Keratinocyte (primary cell): Measurements from ENCODE around the gene MLPH. TPM values are rescaled to one million over a fixed set of nuclear protein-coding genes. Genes with fewer than 3 reads are reported as not detected.

Experiments
- DNase-seq: peaks from one replicate; pipeline ENCODE4 v3.0.0-alpha.2; 2011; ENCODE audit warnings: low read depth, missing footprints, low spot score
- FAIRE-seq: peaks from 2 replicates; lab custom pipeline; 2011; peaks lifted over from hg19 to GRCh38; lab: Jason Lieb, UNC
- H2AFZ ChIP-seq: 2 replicates; pipeline ENCODE4 v1.6.0; 2012; ENCODE audit warnings: low read length, control low read depth, inconsistent platforms; ENCODE audit not compliant: control insufficient read depth
- H3K27ac ChIP-seq: 2 replicates; pipeline ENCODE4 v1.5.1; 2011; ENCODE audit warnings: low read length; ENCODE audit not compliant: control insufficient read depth, insufficient read depth
- H3K27me3 ChIP-seq: 3 replicates; pipeline ENCODE4 v1.6.0; 2011; ENCODE audit warnings: low read length; ENCODE audit not compliant: control insufficient read depth, insufficient read depth; ENCODE audit errors: extremely low read depth
- H3K36me3 ChIP-seq, 2 experiments: 2 replicates in 1 of 2; 3 replicates in 1 of 2; pipeline ENCODE4 v1.5.1; 2011; ENCODE audit warnings: low read length in 2 of 2, mild to moderate bottlenecking in 1 of 2; ENCODE audit not compliant: control insufficient read depth in 2 of 2, insufficient read depth in 2 of 2; ENCODE audit errors: extremely low read depth in 1 of 2
- H3K4me1 ChIP-seq: 3 replicates; pipeline ENCODE4 v1.5.1; 2011; ENCODE audit warnings: low read length; ENCODE audit not compliant: control insufficient read depth, insufficient read depth; ENCODE audit errors: extremely low read depth
- H3K4me2 ChIP-seq: 3 replicates; pipeline ENCODE4 v1.6.0; 2011; ENCODE audit warnings: low read depth, low read length; ENCODE audit not compliant: control insufficient read depth, insufficient read depth; ENCODE audit errors: extremely low read depth
- H3K4me3 ChIP-seq, 3 experiments: fragments of 200-600 bp in 1 of 3; sonication (generic) in 1 of 3; 2 replicates in 2 of 3; 3 replicates in 1 of 3; pipeline ENCODE4 v1.5.1; 2011 to 2016; ENCODE audit warnings: low read length in 3 of 3, mild to moderate bottlenecking in 3 of 3, control low read depth in 2 of 3, inconsistent platforms in 1 of 3, low read depth in 1 of 3, mixed read lengths in 1 of 3, mixed run types in 1 of 3, moderate library complexity in 1 of 3; ENCODE audit not compliant: control insufficient read depth in 2 of 3, insufficient read depth in 2 of 3; ENCODE audit errors: extremely low read depth in 1 of 3
- H3K79me2 ChIP-seq: 2 replicates; pipeline ENCODE4 v1.6.0; 2012; ENCODE audit warnings: low read length; ENCODE audit not compliant: control insufficient read depth, insufficient read depth
- H3K9ac ChIP-seq: 3 replicates; pipeline ENCODE4 v1.6.0; 2011; ENCODE audit warnings: low read length; ENCODE audit not compliant: control insufficient read depth, insufficient read depth; ENCODE audit errors: extremely low read depth
- H3K9me1 ChIP-seq: 3 replicates; pipeline ENCODE4 v1.6.0; 2011; ENCODE audit warnings: low read length; ENCODE audit not compliant: control insufficient read depth, insufficient read depth; ENCODE audit errors: extremely low read depth
- H3K9me3 ChIP-seq: 2 replicates; pipeline ENCODE4 v1.5.1; 2012; ENCODE audit warnings: low read depth, low read length; ENCODE audit not compliant: control insufficient read depth
- H4K20me1 ChIP-seq: 3 replicates; pipeline ENCODE4 v1.6.0; 2011; ENCODE audit warnings: low read length; ENCODE audit not compliant: control insufficient read depth, insufficient read depth; ENCODE audit errors: extremely low read depth
- CTCF ChIP-seq, 3 experiments: IDR thresholded peaks in 1 of 3; conservative IDR thresholded peaks in 1 of 3; optimal IDR thresholded peaks in 1 of 3; 2 replicates in 2 of 3; 3 replicates in 1 of 3; pipeline versions ENCODE3 to v1.5.1; 2011; ENCODE audit warnings: low read length in 3 of 3, mild to moderate bottlenecking in 3 of 3, moderate library complexity in 2 of 3, control low read depth in 1 of 3, inconsistent platforms in 1 of 3; ENCODE audit not compliant: insufficient read depth in 2 of 3; ENCODE audit errors: extremely low read depth in 1 of 3
- EZH2 ChIP-seq: IDR thresholded peaks from one replicate; pipeline ENCODE4 v1.6.1; 2012; ENCODE audit warnings: inconsistent platforms, mild to moderate bottlenecking, low read length, moderate library complexity
- dilution Hi-C: fragments of 300-500 bp; cut with MboI; formaldehyde crosslinking; loops from one replicate; pipeline ENCODE4 v1.7.0; 2020; ENCODE audit warnings: low sequenced_read_pairs; ENCODE audit not compliant: extremely low pct_ligation_motif_present
- polyA plus RNA-seq, 5 experiments: library from polyadenylated mRNA; depleted of rRNA in 3 of 5; stranded (reverse) in 3 of 5; stranded (forward) in 1 of 5; unstranded in 1 of 5; fragments of >200 nt; gene quantifications; 1 replicate in 1 of 5; 2 replicates in 3 of 5; 3 replicates in 1 of 5; pipeline versions ENCODE4 v1.2.1 to v1.2.3, GENCODE V29; 2011 to 2012; ENCODE audit warnings: missing spikeins in 2 of 5, low read depth in 1 of 5, low replicate concordance in 1 of 5

MLPH gene
- polyA plus RNA-seq, 1 donor (not counting 4 experiments of a cell fraction or from before 2014, with no cell fraction given), result 0.67 TPM

DNA sequence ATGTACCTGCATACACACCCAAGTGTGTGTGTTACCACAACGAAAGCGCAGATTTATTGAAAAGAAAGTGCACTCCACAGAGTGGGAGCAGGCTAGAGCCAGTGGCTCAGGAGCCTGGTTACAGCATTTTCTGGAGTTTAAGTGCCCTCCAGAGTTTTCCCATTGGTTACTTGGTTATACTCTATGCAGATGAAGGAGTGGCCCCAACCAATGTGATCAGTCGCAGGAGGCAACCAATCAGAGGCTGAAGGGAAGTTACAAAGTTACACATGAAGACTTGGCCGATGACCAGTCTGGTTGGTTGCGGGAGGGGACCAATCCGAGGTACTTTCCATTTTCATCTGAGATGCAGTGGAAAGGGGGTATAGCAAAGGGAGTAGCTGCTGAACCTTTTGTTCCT is 65.9 kb downstream of the MLPH start:
- H3K9ac ChIP-seq, result no peak overlapping the region
- no peaks in the 10 kb centered on the region for H3K9me1 ChIP-seq
- dilution Hi-C loops, result no loop called here
- H3K4me2 ChIP-seq, result no peak overlapping the region
- H3K4me3 ChIP-seq, result no peak overlapping the region
- H3K27ac ChIP-seq, result no peak overlapping the region
- FAIRE-seq, result no peak
- TF ChIP-seq CTCF (optimal IDR thresholded peaks at IDR 0.05 in 1 of 3, IDR thresholded peaks at IDR 0.05 in 1 of 3, conservative IDR thresholded peaks at IDR 0.05 in 1 of 3; ENCODE audit: extremely low read depth in 1 of 3, insufficient read depth in 2 of 3, low read length in 3 of 3) (no peak), EZH2 (no peak)
- no peaks in the 10 kb centered on the region for H3K36me3 ChIP-seq
- no peaks in the 10 kb centered on the region for H3K9me3 ChIP-seq
- no peaks in the 10 kb centered on the region for H4K20me1 ChIP-seq
- H3K79me2 ChIP-seq, result no peaks in the 10 kb centered on the region
- H3K4me1 ChIP-seq, result peaks cover 2% of the 10 kb centered on the region
- no peak for DNase-seq
- no peak overlapping the region for H2AFZ ChIP-seq
- H3K27me3 ChIP-seq, result peaks cover 12% of the 10 kb centered on the region

DNA sequence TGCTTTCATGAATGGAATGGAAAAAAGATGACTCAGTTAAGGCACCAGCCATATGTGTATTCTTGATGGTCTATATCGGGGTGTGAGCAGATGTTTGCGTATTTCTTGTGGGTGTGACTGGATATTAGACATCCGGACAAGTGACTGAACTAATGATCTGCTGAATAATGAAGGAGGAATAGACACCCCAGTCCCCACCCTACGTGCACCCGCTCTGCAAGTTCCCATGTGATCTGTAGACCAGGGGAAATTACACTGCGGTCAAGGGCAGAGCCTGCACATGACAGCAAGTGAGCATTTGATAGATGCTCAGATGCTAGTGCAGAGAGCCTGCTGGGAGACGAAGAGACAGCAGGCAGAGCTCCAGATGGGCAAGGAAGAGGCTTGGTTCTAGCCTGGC is 66.9 kb downstream of the MLPH start:
- dilution Hi-C loops, result no loop called here
- H3K27me3 ChIP-seq, result peaks cover 12% of the 10 kb centered on the region
- H4K20me1 ChIP-seq, result no peaks in the 10 kb centered on the region
- H3K9me3 ChIP-seq, result no peaks in the 10 kb centered on the region
- no peak overlapping the region for H3K27ac ChIP-seq
- H3K4me2 ChIP-seq, result no peak overlapping the region
- no peak overlapping the region for H2AFZ ChIP-seq
- no peak for TF ChIP-seq EZH2
- no peak for TF ChIP-seq CTCF (optimal IDR thresholded peaks at IDR 0.05 in 1 of 3, IDR thresholded peaks at IDR 0.05 in 1 of 3, conservative IDR thresholded peaks at IDR 0.05 in 1 of 3; ENCODE audit: extremely low read depth in 1 of 3, insufficient read depth in 2 of 3, low read length in 3 of 3)
- H3K36me3 ChIP-seq, result no peaks in the 10 kb centered on the region
- no peak overlapping the region for H3K9ac ChIP-seq
- peaks cover under 1% of the 10 kb centered on the region for H3K4me1 ChIP-seq
- no peak for FAIRE-seq
- H3K4me3 ChIP-seq, result no peak overlapping the region
- no peaks in the 10 kb centered on the region for H3K79me2 ChIP-seq
- DNase-seq, result no peak
- H3K9me1 ChIP-seq, result no peaks in the 10 kb centered on the region
